Loucy (cell line): Measurements from ENCODE around the gene NLGN1.

ENCODE experiments used
- H2AFZ ChIP-seq: fragments of 200-600 bp; sonication (generic); 2 replicates; pipeline ENCODE4 v1.6.0; 2016; ENCODE audit warnings: antibody characterized with exemption, mild to moderate bottlenecking, low read length, moderate library complexity
- H3F3A ChIP-seq: fragments of 200-600 bp; 2 replicates; pipeline ENCODE4 v1.6.0; 2016; ENCODE audit warnings: antibody characterized with exemption, low read depth, mild to moderate bottlenecking
- H3K27me3 ChIP-seq: fragments of 200-600 bp; sonication (generic); 2 replicates; pipeline ENCODE4 v1.6.1; 2014; ENCODE audit warnings: low read length, mild to moderate bottlenecking; ENCODE audit not compliant: insufficient read depth, poor library complexity, severe bottlenecking
- H3K36me3 ChIP-seq: fragments of 200-600 bp; sonication (generic); 2 replicates; pipeline ENCODE4 v1.6.1; 2016; ENCODE audit warnings: low read length; ENCODE audit not compliant: insufficient read depth
- H3K4me1 ChIP-seq: fragments of 200-600 bp; sonication (generic); 2 replicates; pipeline ENCODE4 v1.5.1; 2014; ENCODE audit warnings: low read length, mild to moderate bottlenecking; ENCODE audit not compliant: insufficient read depth, poor library complexity, severe bottlenecking
- H3K4me2 ChIP-seq: fragments of 200-600 bp; sonication (generic); 2 replicates; pipeline ENCODE4 v1.6.0; 2014; ENCODE audit warnings: antibody characterized with exemption, low read length, low read depth, mild to moderate bottlenecking; ENCODE audit not compliant: poor library complexity, severe bottlenecking
- H3K4me3 ChIP-seq: fragments of 200-600 bp; sonication (generic); 2 replicates; pipeline ENCODE4 v1.5.1; 2014; ENCODE audit warnings: low read length, mild to moderate bottlenecking, mixed read lengths; ENCODE audit not compliant: poor library complexity, severe bottlenecking
- H3K79me2 ChIP-seq: fragments of 200-600 bp; sonication (generic); 2 replicates; pipeline ENCODE4 v1.6.1; 2014; ENCODE audit warnings: low read length; ENCODE audit not compliant: insufficient read depth
- H3K9ac ChIP-seq: fragments of 200-600 bp; sonication (generic); 2 replicates; pipeline ENCODE4 v1.6.0; 2014; ENCODE audit warnings: mild to moderate bottlenecking, low read depth, low read length, moderate library complexity; ENCODE audit not compliant: poor library complexity, severe bottlenecking
- H3K9me2 ChIP-seq: fragments of 200-600 bp; sonication (generic); replicated peaks from 2 replicates; pipeline ENCODE4 v1.6.1; 2016; ENCODE audit warnings: low read depth, low read length, mixed read lengths
- H3K9me3 ChIP-seq: fragments of 200-600 bp; sonication (generic); 2 replicates; pipeline ENCODE4 v1.6.1; 2014; ENCODE audit warnings: mild to moderate bottlenecking, antibody characterized with exemption, low read length, low read depth; ENCODE audit not compliant: insufficient read depth
- H4K20me1 ChIP-seq: fragments of 200-600 bp; sonication (generic); 2 replicates; pipeline ENCODE4 v1.6.0; 2014; ENCODE audit warnings: antibody characterized with exemption, low read length, mild to moderate bottlenecking; ENCODE audit not compliant: insufficient read depth, poor library complexity, severe bottlenecking
- CTCF ChIP-seq: fragments of 200-600 bp; sonication (generic); conservative IDR thresholded peaks from 2 replicates; pipeline ENCODE4 v1.5.1; 2014; ENCODE audit warnings: mild to moderate bottlenecking, antibody characterized with exemption, low read length
- EZH2phosphoT487 ChIP-seq: fragments of 200-600 bp; IDR thresholded peaks from 2 replicates; pipeline ENCODE4 v1.6.1; 2018; ENCODE audit warnings: antibody characterized with exemption, mild to moderate bottlenecking, moderate library complexity, borderline replicate concordance

Gene NLGN1

DNA sequence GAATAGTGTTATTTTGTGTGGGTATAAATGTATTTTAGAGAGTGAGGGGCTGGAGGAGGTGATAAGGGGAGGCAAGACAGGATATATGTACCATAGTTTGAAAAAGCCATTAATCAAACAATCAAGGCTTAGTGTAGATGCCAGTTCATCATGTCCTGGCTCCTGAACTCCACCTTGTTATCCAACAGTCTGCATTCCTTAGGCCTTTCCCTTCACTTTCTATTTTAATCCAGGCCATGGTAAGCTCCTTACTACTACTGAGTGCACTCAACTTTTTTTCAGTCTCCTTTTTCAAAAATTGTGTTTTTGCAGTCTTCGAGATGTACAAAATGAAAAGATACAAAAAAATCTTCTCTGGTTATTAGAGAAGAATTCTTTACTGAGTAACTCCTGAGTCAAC lies 761.1 kb downstream of the NLGN1 start:
- no peaks in the 10 kb centered on the region for H3K36me3 ChIP-seq
- H3K4me3 ChIP-seq: no peak overlapping the region
- no peak overlapping the region for H2AFZ ChIP-seq
- H3K79me2 ChIP-seq: no peaks in the 10 kb centered on the region
- no peaks in the 10 kb centered on the region for H4K20me1 ChIP-seq
- H3K4me1 ChIP-seq: no peaks in the 10 kb centered on the region
- H3K27me3 ChIP-seq: no peaks in the 10 kb centered on the region
- no peaks in the 10 kb centered on the region for H3F3A ChIP-seq
- no peak overlapping the region for H3K9ac ChIP-seq
- no peaks in the 10 kb centered on the region for H3K9me2 ChIP-seq
- no peaks in the 10 kb centered on the region for H3K9me3 ChIP-seq
- no peak for TF ChIP-seq EZH2phosphoT487
- no peak for TF ChIP-seq CTCF
- no peak overlapping the region for H3K4me2 ChIP-seq

GRCh38 chr3:174159604-174160003 lies 762.1 kb downstream of the NLGN1 start:
- H2AFZ ChIP-seq: no peak overlapping the region
- no peaks in the 10 kb centered on the region for H3F3A ChIP-seq
- H3K4me3 ChIP-seq: no peak overlapping the region
- H4K20me1 ChIP-seq: no peaks in the 10 kb centered on the region
- no peaks in the 10 kb centered on the region for H3K79me2 ChIP-seq
- no peaks in the 10 kb centered on the region for H3K9me2 ChIP-seq
- H3K36me3 ChIP-seq: no peaks in the 10 kb centered on the region
- H3K4me1 ChIP-seq: no peaks in the 10 kb centered on the region
- no peaks in the 10 kb centered on the region for H3K9me3 ChIP-seq
- no peaks in the 10 kb centered on the region for H3K27me3 ChIP-seq
- H3K4me2 ChIP-seq: no peak overlapping the region
- TF ChIP-seq CTCF (no peak), EZH2phosphoT487 (no peak)
- H3K9ac ChIP-seq: no peak overlapping the region

DNA sequence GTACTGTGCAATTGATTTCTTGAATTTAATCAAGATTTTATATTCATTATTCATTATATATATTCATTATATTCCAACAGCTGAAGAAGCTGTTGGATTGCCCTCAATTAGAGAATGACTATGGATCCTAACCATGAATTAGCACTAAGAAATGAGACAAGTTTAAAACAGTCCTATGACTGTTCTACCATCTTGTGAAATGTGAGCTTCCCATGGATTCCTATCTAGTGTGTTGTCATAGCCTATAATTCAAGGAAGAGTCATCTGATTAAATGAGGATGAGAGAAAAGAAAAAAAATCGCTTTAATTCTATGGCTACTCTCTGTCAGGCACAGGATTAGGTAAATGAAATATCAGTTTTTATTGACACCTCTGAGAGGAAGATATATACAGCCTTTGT lies 765.0 kb downstream of the NLGN1 start:
- TF ChIP-seq EZH2phosphoT487: no peak
- no peak for TF ChIP-seq CTCF
- no peaks in the 10 kb centered on the region for H3K9me2 ChIP-seq
- H3K9me3 ChIP-seq: no peaks in the 10 kb centered on the region
- no peak overlapping the region for H3K9ac ChIP-seq
- H3K79me2 ChIP-seq: no peaks in the 10 kb centered on the region
- H4K20me1 ChIP-seq: no peaks in the 10 kb centered on the region
- H3K4me1 ChIP-seq: no peaks in the 10 kb centered on the region
- H3K27me3 ChIP-seq: no peaks in the 10 kb centered on the region
- no peaks in the 10 kb centered on the region for H3F3A ChIP-seq
- no peak overlapping the region for H3K4me3 ChIP-seq
- H3K36me3 ChIP-seq: no peaks in the 10 kb centered on the region
- H2AFZ ChIP-seq: no peak overlapping the region
- no peak overlapping the region for H3K4me2 ChIP-seq
